Activated T-cell treated with anti-CD3 and anti-CD28 coated beads, Interleukin-2, amount 50 U/mL, for 72 hours (primary cell): ENCODE results near the gene ESX1. TPM values are rescaled to one million over a fixed set of nuclear protein-coding genes. Genes with fewer than 3 reads are reported as not detected.
A peak's percentile ranks its signal among the peaks of the same experiment; 100 is the strongest.

Experiments
- ATAC-seq, 2 donors: fragments of 150-1000 bp; cut with Tn5 transposase; replicated peaks in 1 of 2; 2 replicates each; pipeline ENCODE4 v1.10.0; 2021; ENCODE audit warnings: moderate library complexity in 2 of 2, mild to moderate bottlenecking in 1 of 2
- DNase-seq, 2 donors: peaks; one replicate each; pipeline ENCODE4 v3.0.0; 2021 to 2022; ENCODE audit warnings: mixed read lengths in 1 of 2
- H3K27ac Mint-ChIP-seq: one replicate; pipeline ENCODE4 v1.8.0; 2022; ENCODE audit warnings: mild to moderate bottlenecking, moderate library complexity, mixed read lengths
- H3K27me3 Mint-ChIP-seq: one replicate; pipeline ENCODE4 v1.8.0; 2022; ENCODE audit warnings: low read depth, mixed read lengths
- H3K36me3 Mint-ChIP-seq, 2 donors: one replicate each; pipeline ENCODE4 v1.8.0; 2022; ENCODE audit warnings: mixed read lengths in 2 of 2, mild to moderate bottlenecking in 1 of 2; ENCODE audit not compliant: insufficient read depth in 2 of 2
- H3K4me1 Mint-ChIP-seq: one replicate; pipeline ENCODE4 v1.8.0; 2022; ENCODE audit warnings: low read depth, mixed read lengths
- H3K4me3 Mint-ChIP-seq, 2 donors: one replicate each; pipeline ENCODE4 v1.8.0; 2022; ENCODE audit warnings: mild to moderate bottlenecking in 2 of 2, mixed read lengths in 2 of 2, moderate library complexity in 2 of 2
- H3K9me3 Mint-ChIP-seq, 2 donors: one replicate each; pipeline ENCODE4 v1.8.0; 2022; ENCODE audit warnings: mixed read lengths in 2 of 2
- total RNA-seq, 2 donors: library from RNA; stranded (reverse); gene quantifications; one replicate each; pipeline ENCODE4 v1.2.3, GENCODE V29; 2022

Gene ESX1
- total RNA-seq = not detected

- H3K27me3 Mint-ChIP-seq = peaks cover 58% of the 10 kb centered on the region
- H3K27ac Mint-ChIP-seq = no peak within 1 kb of the TSS
- H3K4me1 Mint-ChIP-seq = peaks cover 6% of the 10 kb centered on the region
- peak; percentile 32 to 50 for ATAC-seq
- DNase-seq = peak in 1 of 2 donors; percentile 6
- H3K9me3 Mint-ChIP-seq = no peaks in the 10 kb centered on the region
- peaks cover 2 to 4% of the 10 kb centered on the region in 2 donors for H3K36me3 Mint-ChIP-seq
- H3K4me3 Mint-ChIP-seq = peak within 1 kb of the TSS; percentile 77 to 91
Observed at GRCh38 chrX:104254442-104255115, at the start of gene ESX1. Gene ESX1, minus strand, starts transcription at chrX:104254933. Its CDS starts 84 bp downstream, at chrX:104254849.

GRCh38 chrX:104295636-104296035 is 40.9 kb upstream of the ESX1 start:
- no peaks in the 10 kb centered on the region for H3K36me3 Mint-ChIP-seq
- no peak overlapping the region for H3K27ac Mint-ChIP-seq
- DNase-seq (no peak), ATAC-seq (no peak)
- no peaks in the 10 kb centered on the region for H3K9me3 Mint-ChIP-seq
- no peaks in the 10 kb centered on the region for H3K4me1 Mint-ChIP-seq
- H3K27me3 Mint-ChIP-seq = peaks cover 47% of the 10 kb centered on the region
- no peak overlapping the region for H3K4me3 Mint-ChIP-seq

- no peaks in the 10 kb centered on the region for H3K36me3 Mint-ChIP-seq
- DNase-seq (no peak), ATAC-seq (no peak)
- no peaks in the 10 kb centered on the region for H3K9me3 Mint-ChIP-seq
- H3K27me3 Mint-ChIP-seq = peaks cover 60% of the 10 kb centered on the region
- no peaks in the 10 kb centered on the region for H3K4me1 Mint-ChIP-seq
- H3K27ac Mint-ChIP-seq = no peak overlapping the region
- H3K4me3 Mint-ChIP-seq = no peak overlapping the region
Observed at GRCh38 chrX:104288961-104289360, 34.2 kb upstream of the ESX1 start.

GRCh38 chrX:104288269-104288668 is 33.5 kb upstream of the ESX1 start:
- Mint-ChIP-seq H3K4me1 (no peaks in the 10 kb centered on the region), H3K27me3 (peaks cover 60% of the 10 kb centered on the region), H3K36me3 (no peaks in the 10 kb centered on the region), H3K9me3 (no peaks in the 10 kb centered on the region), H3K4me3 (no peak overlapping the region), H3K27ac (no peak overlapping the region)
- DNase-seq = no peak
- ATAC-seq = no peak

GRCh38 chrX:104285201-104285600 is 30.5 kb upstream of the ESX1 start:
- H3K27me3 Mint-ChIP-seq = peaks cover 52% of the 10 kb centered on the region
- H3K9me3 Mint-ChIP-seq = no peaks in the 10 kb centered on the region
- H3K27ac Mint-ChIP-seq = no peak overlapping the region
- no peak overlapping the region for H3K4me3 Mint-ChIP-seq
- no peaks in the 10 kb centered on the region for H3K36me3 Mint-ChIP-seq
- no peak for ATAC-seq
- DNase-seq = no peak
- no peaks in the 10 kb centered on the region for H3K4me1 Mint-ChIP-seq

- no peak for DNase-seq
- no peaks in the 10 kb centered on the region for H3K9me3 Mint-ChIP-seq
- ATAC-seq = no peak
- no peak overlapping the region for H3K27ac Mint-ChIP-seq
- H3K4me3 Mint-ChIP-seq = no peak overlapping the region
- peaks cover 45% of the 10 kb centered on the region for H3K27me3 Mint-ChIP-seq
- H3K4me1 Mint-ChIP-seq = no peaks in the 10 kb centered on the region
- no peaks in the 10 kb centered on the region for H3K36me3 Mint-ChIP-seq
Observed at GRCh38 chrX:104284507-104284906, 29.8 kb upstream of the ESX1 start.

- Mint-ChIP-seq H3K27ac (no peak overlapping the region), H3K4me3 (no peak overlapping the region), H3K9me3 (no peaks in the 10 kb centered on the region)
Observed at GRCh38 chrX:104282166-104282725, 27.5 kb upstream of the ESX1 start.

GRCh38 chrX:104281564-104281963 is 26.8 kb upstream of the ESX1 start:
- no peak for ATAC-seq
- Mint-ChIP-seq H3K27me3 (peaks cover 42% of the 10 kb centered on the region), H3K4me3 (no peak overlapping the region), H3K36me3 (no peaks in the 10 kb centered on the region), H3K27ac (no peak overlapping the region), H3K4me1 (no peaks in the 10 kb centered on the region), H3K9me3 (no peaks in the 10 kb centered on the region)
- no peak for DNase-seq

More at GRCh38 chrX:104282166-104282725, 27.5 kb upstream of the ESX1 start:
- peaks cover 45% of the 10 kb centered on the region for H3K27me3 Mint-ChIP-seq
- no peaks in the 10 kb centered on the region for H3K36me3 Mint-ChIP-seq
- no peaks in the 10 kb centered on the region for H3K4me1 Mint-ChIP-seq
- ATAC-seq (no peak), DNase-seq (no peak)

- Mint-ChIP-seq H3K27me3 (peaks cover 43% of the 10 kb centered on the region), H3K9me3 (no peaks in the 10 kb centered on the region), H3K27ac (no peak overlapping the region), H3K36me3 (no peaks in the 10 kb centered on the region), H3K4me3 (no peak overlapping the region), H3K4me1 (no peaks in the 10 kb centered on the region)
- DNase-seq = no peak
- ATAC-seq = no peak
Observed at GRCh38 chrX:104280609-104281008, 25.9 kb upstream of the ESX1 start.

- Mint-ChIP-seq H3K27me3 (peaks cover 54% of the 10 kb centered on the region), H3K27ac (no peak overlapping the region), H3K4me1 (no peaks in the 10 kb centered on the region), H3K4me3 (peak overlapping the region; percentile 46 to 77), H3K9me3 (no peaks in the 10 kb centered on the region), H3K36me3 (no peaks in the 10 kb centered on the region)
- DNase-seq (peak; percentile 27 to 33), ATAC-seq (peak in 1 of 2 donors; percentile 30)
Observed at GRCh38 chrX:104270916-104271512, 16.3 kb upstream of the ESX1 start.

- Mint-ChIP-seq H3K27me3 (peaks cover 54% of the 10 kb centered on the region), H3K36me3 (no peaks in the 10 kb centered on the region), H3K27ac (no peak overlapping the region), H3K4me3 (peak overlapping the region in 1 of 2 donors; percentile 77), H3K9me3 (no peaks in the 10 kb centered on the region), H3K4me1 (no peaks in the 10 kb centered on the region)
- no peak for ATAC-seq
- DNase-seq = no peak
Observed at GRCh38 chrX:104270212-104270611, 15.5 kb upstream of the ESX1 start.

GRCh38 chrX:104255465-104255864 is 732 bp upstream of the ESX1 start:
- no peak overlapping the region for H3K27ac Mint-ChIP-seq
- H3K4me1 Mint-ChIP-seq = peaks cover 6% of the 10 kb centered on the region
- ATAC-seq = no peak
- H3K36me3 Mint-ChIP-seq = peaks cover 2 to 4% of the 10 kb centered on the region in 2 donors
- H3K27me3 Mint-ChIP-seq = peaks cover 62% of the 10 kb centered on the region
- peak overlapping the region; percentile 31 to 49 for H3K4me3 Mint-ChIP-seq
- no peaks in the 10 kb centered on the region for H3K9me3 Mint-ChIP-seq
- DNase-seq = no peak

GRCh38 chrX:104253567-104254441 is 929 bp downstream of the ESX1 start:
- peaks cover 6% of the 10 kb centered on the region for H3K4me1 Mint-ChIP-seq
- DNase-seq (peak in 1 of 2 donors; percentile 4), ATAC-seq (peak; percentile 21 to 49)
- H3K36me3 Mint-ChIP-seq = peaks cover 2 to 4% of the 10 kb centered on the region in 2 donors
- H3K9me3 Mint-ChIP-seq = no peaks in the 10 kb centered on the region
- H3K27me3 Mint-ChIP-seq = peaks cover 50% of the 10 kb centered on the region
- no peak overlapping the region for H3K27ac Mint-ChIP-seq
- peak overlapping the region; percentile 77 to 91 for H3K4me3 Mint-ChIP-seq
